RPMI8226 (cell line): ENCODE measurements around the gene AMPD3.

Experiments
- DNase-seq: peaks from one replicate; pipeline ENCODE4 v3.0.0-alpha.2; 2015

The AMPD3 gene

GRCh38 chr11:10462746-10463300 is 7.8 kb downstream of the AMPD3 start:
- no peak for DNase-seq

- DNase-seq = no peak
These were observed 18.3 kb downstream of the AMPD3 start for GRCh38 chr11:10473371-10473770.

- no peak for DNase-seq
These were observed 19.5 kb downstream of the AMPD3 start for GRCh38 chr11:10474551-10474950.

DNA sequence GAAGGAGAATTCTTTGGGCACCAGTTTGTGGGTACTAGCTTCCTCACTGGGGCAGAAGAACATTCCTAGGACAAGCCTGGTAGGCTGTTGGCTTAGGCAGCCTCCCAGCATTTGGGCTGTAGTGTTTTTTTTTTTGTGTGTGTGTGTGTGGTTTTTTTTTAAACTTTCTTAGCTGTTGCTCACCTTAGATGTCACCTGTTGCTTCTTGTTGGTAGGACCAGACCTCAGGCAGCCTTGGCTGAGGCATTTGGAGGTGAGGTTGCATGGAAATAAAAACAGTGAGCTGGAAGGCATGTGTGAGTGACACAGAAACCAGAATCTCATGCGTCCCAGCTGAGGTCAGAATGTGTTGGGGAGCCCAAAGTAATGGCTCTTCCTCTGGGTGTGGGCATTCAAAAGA is 21.3 kb downstream of the AMPD3 start:
- DNase-seq = no peak

GRCh38 chr11:10476927-10477689 is 22.0 kb downstream of the AMPD3 start:
- peak; percentile 25 for DNase-seq

GRCh38 chr11:10477690-10478046 is 22.6 kb downstream of the AMPD3 start:
- DNase-seq = no peak

- no peak for DNase-seq
These were observed 23.0 kb downstream of the AMPD3 start for GRCh38 chr11:10478066-10478465.

DNA sequence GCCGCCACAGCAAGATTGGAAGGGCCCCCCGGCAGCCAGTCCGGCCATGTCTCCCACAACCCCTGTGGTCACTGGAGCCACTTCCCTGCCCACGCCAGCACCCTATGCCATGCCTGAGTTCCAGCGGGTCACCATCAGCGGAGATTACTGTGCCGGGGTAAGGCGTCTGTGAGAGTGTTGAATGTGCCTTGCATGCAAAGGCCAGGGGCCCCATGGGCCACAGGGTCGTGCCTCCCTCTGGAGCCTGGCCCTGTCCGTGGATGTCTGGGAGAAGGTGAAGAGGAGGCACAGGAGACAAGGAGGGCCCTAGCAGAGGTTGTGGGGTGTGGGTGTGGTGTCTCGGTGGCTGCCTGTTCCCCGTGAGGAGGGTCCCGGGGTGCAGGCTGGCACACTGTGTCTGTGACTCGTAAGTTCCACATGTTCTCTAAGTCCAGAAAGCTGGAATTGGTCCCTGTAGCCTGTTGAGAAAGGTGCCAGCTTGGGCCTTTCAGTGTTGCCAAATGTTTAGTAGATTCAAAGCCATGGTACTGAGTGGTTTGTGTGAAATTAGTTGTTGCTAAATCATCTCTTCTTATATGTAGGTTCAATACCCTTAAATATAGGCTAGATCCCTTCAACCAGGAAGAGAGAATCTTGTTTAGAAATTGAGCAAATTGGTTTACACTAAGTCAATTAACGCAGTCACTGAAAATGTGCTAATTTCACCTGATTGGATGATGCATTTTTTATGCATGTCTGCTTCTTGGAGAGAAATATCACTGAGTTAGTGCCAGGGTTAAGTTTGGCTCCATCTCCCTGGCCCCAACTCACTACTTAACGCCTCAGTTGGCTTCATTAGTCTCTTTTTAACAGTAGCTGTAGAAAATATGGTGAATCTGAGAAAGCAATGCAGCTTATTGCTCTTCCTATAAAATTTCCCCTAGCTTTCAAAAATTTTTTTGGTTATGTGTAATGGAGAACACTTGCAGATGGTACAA is 23.8 kb downstream of the AMPD3 start:
- no peak for DNase-seq

DNA sequence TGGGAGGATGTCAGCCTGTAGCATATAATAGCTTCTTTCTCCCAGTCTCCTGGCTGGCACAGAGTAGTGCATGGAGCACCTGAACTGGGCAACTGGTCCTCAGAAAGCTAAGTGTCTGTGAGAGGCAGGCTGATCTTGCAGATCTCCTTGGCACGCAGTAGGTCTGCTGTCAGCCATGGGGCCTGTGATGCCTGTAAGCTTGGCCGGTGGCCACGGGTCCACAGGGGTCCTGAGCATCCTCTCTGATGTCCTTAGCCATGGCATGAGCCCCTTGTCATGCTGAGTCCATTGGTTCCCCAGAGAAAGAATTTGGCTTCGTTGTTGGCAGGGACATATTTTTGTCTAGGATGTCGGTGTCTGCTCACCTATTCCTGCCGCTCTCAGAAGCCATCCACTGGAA is 25.0 kb downstream of the AMPD3 start:
- DNase-seq = no peak

DNA sequence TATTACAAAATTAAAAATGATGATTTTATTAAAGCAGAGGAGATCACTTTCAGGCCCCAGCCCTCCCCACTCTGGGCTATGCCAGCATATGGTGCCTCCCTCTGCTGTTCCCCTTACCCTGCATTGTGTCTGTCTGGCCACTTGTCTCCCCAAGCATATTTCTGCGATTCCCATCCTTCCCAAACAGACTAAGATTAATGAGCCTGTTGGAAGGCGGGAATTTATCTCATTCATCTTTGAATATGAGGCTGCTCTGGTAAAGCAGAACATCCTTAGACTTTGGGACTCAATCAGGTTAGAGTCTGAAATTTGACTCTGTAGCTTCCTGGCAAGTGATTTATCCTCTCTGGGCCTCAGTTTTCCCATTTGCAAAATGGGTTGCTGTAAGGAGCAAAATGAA is 25.7 kb downstream of the AMPD3 start:
- no peak for DNase-seq

DNA sequence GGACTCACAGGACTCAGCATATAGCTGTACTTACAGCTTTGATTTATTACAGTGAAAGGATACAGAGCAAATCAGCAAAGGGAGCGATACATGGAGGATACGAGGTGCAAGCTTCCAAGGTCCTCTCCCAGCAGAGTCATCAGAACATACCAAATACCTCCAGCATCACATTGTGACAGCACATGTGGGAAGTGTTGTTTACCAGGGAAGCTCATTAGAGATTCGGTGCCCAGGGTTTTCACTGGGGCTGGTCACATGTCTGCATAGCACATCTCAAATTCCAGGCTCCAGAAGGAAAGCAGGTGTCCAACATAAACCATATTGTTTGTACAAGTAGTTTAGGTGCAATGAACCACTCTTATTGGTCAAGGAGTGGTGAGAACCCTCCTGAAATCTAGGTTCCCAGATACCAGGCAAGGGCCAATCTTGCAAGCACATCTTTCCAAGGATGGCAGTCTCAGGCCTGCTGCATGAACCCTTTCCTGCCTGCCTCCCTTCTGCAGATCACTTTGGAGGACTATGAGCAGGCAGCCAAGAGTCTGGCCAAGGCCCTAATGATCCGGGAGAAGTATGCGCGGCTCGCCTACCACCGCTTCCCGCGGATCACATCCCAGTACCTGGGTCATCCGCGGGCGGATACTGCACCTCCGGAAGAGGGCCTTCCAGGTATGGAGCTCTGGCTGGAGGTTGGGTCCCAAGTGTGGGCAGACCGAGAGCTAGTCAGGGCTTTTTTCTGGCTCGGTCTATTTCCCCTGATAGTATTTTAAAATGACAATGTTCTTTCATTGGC is 26.7 kb downstream of the AMPD3 start:
- DNase-seq = no peak

DNA sequence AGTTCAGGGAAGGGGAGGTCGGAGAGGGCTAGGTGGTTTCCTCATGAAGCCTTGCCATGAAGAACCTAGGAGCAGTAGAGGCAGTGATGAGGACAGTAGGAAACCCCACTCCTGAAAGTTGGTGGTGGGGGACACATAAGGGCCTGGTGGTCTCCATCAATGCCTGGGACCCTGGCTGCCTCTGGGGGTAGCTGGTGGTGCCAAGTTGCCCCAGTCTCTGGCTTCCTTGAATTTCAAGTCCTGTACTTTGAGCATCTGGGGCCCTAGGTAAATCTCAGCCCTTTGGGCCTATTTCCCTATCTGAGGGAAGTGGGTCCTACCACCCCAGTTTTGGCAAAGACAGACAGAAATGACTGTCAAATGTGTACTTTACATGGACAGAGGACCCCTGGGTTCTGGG is 28.1 kb downstream of the AMPD3 start:
- no peak for DNase-seq

DNA sequence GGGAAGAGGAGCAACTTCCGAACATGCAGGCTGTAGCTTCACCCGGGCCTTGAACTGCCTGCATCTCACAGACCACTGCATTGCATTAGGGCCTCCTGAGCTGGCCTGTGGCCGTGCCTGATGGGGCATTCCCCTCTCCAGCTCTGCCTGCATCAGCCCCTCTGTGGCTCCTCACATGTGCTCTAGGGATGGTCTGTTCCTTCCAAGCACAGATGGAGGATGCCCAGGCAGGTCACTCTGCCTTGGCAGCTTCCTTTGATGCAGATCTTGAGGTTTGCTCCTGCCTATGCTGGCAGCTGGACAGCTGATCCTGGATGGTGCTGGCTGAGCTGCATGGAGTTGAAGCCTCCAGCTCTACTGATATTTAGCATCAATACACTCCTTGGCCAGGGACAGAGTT is 28.5 kb downstream of the AMPD3 start:
- no peak for DNase-seq

DNA sequence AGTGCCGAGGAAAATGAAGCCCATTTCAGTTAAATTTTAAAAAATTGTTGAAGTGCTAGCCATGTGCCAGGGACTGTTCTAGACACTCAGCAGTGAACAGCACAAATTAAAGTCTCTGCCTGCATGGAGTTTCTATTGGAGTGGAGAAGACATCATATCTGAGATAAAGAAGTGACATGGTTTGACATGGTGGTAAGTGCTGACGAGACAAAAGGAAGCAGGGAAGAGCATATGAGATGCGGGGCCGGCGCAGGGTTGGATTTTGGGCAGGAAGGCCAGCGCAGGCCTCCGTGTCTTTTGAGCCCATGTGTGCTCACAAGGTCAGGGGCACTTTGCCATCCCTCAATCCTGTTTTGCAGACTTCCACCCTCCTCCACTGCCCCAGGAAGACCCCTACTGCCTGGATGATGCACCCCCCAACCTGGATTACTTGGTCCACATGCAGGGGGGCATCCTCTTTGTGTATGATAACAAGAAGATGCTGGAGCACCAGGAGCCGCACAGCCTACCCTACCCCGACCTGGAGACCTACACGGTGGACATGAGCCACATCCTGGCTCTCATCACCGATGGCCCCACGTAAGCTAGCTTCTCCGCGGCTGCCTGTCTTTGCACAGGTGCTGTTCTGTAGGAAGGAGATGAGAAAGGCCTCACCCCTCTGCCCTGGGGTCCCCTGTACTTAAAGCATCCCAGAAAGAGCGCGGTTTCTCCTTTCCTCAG is 29.6 kb downstream of the AMPD3 start:
- no peak for DNase-seq

- DNase-seq = no peak
These were observed 30.6 kb downstream of the AMPD3 start for GRCh38 chr11:10485646-10486045.

- no peak for DNase-seq
These were observed 31.2 kb downstream of the AMPD3 start for GRCh38 chr11:10486161-10486840.

DNA sequence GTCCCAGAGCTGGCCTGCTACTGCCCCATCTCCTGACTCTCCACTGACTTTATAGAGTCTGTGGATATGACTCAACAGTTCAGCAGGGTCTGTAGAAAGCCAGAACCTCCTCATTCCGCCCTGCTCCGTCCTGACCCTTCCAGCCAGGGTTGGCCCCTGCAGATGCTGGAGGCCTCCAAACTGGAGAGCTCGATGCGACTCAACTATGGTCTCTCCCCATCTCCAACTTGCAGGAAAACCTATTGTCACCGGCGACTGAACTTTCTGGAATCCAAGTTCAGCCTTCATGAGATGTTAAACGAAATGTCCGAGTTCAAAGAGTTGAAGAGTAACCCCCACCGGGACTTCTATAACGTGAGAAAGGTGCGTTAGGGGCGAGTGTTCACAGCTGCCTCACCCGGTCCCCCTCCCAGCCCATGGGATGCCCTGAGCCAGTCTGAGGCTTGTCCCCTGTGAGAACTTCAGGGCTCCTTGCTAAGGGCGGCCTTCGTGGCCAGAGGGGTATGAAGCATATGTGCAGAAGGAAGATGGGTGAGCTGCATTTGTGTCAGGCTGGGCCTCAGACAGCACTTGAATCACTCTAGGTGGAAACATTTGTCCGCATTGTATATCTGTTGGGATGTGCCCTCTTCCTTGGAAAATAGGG is 32.1 kb downstream of the AMPD3 start:
- DNase-seq = no peak

DNA sequence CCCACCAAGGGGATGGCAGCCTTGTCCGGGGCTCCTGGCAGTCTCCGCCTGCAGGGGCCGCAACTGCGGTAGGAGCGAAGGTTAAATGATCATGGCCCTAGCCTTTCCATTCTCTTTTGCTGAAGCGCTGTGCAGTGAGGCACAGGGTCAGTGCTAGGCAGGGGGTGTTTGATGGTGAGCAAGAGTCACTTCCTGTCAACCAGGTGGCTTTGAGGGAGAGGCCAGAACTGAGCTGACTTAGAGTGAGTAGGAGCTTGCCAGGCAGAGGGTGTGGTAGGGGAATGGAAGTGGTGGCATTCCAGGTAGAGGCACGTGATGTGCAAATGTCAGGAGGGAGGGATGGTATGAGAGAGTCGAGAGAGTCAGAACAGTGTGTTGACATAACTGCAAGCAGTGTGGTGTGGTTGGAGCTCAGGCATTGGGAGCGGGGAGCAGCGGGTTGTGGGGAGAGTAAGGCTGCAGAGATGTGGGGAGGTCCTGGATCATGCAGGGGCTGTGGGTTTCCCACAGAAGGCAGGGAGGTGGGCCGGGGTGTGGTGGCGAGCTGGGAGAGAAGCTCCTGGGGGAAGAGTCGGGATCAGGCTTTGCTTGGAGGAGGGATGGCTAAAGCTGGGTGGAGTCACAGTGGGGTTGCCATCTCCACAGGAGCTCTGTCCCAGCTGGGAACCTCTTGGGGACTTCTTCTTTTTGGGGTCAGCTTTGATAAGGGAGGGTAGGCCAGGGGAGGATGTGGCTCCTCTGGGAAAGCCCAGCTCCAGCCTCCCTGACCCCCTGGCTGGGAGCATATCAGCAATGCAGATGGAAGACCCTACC is 33.3 kb downstream of the AMPD3 start:
- DNase-seq = no peak

GRCh38 chr11:10488934-10489691 is 34.0 kb downstream of the AMPD3 start:
- DNase-seq = no peak

- DNase-seq = no peak
These were observed 35.0 kb downstream of the AMPD3 start for GRCh38 chr11:10490032-10490397.
